ENCODE measurements around the gene DNAH1.

DNA sequence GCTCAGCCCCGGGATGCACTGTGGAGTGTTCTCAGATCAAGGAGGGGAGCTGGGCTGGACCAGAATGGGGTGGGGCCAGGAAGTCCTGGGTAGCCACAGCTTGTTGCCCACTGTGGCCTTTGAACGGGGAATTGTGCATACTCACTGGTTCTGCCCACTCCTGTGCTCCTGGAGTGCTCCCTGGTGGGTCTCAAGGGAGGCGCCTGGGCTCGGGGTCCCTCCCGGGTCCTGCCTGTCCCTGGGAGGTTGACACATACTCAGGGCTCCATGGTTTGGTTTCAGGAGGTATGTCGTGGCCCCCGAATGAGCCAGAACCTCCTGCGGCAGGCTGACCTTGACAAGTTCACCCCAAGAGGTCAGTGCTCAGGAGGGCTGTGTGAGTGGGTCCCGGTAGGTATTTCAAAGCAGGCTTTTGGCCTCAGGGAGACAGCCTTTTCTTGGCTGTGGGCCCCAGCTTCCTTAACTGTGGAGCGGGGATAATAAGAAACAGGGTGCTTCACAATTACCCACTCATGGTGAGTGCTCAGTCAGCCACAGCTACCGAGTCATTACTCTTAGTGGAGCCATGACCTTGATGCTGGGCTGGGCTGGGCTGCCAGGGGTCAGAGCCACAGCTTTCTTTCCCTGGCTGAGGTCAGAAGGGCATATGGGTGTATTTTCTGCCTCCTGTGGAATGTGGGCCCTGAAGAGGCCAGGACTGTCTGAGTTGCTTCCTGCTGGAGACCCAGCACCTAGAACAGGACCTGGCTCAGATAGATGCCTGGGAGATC is 7.6 kb downstream of the DNAH1 start:
- TF ChIP-seq EZH2 (IDR thresholded peaks at IDR 0.05; ENCODE audit: low read length): no peak
- TF ChIP-seq, protein P1, sequence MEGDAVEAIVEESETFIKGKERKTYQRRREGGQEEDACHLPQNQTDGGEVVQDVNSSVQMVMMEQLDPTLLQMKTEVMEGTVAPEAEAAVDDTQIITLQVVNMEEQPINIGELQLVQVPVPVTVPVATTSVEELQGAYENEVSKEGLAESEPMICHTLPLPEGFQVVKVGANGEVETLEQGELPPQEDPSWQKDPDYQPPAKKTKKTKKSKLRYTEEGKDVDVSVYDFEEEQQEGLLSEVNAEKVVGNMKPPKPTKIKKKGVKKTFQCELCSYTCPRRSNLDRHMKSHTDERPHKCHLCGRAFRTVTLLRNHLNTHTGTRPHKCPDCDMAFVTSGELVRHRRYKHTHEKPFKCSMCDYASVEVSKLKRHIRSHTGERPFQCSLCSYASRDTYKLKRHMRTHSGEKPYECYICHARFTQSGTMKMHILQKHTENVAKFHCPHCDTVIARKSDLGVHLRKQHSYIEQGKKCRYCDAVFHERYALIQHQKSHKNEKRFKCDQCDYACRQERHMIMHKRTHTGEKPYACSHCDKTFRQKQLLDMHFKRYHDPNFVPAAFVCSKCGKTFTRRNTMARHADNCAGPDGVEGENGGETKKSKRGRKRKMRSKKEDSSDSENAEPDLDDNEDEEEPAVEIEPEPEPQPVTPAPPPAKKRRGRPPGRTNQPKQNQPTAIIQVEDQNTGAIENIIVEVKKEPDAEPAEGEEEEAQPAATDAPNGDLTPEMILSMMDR (optimal IDR thresholded peaks at IDR 0.05 in 1 of 3, IDR thresholded peaks at IDR 0.05 in 1 of 3, conservative IDR thresholded peaks at IDR 0.05 in 1 of 3; ENCODE audit: extremely low read depth in 1 of 3, insufficient read depth in 2 of 3, low read length in 3 of 3): no peak

All from keratinocyte (primary cell).